Neural progenitor cell (in vitro differentiated cells): Measurements from ENCODE around the gene PGC. TPM values are rescaled to one million over a fixed set of nuclear protein-coding genes. Genes with fewer than 3 reads are reported as not detected.

Source experiments
- DNase-seq: peaks from one replicate; pipeline ENCODE4 v3.0.0-alpha.2; 2016; ENCODE audit warnings: low spot score
- H2AFZ ChIP-seq: fragments of 200-600 bp; sonication (generic); replicated peaks from 2 replicates; pipeline ENCODE4 v1.6.1; 2016; ENCODE audit warnings: antibody characterized with exemption
- H3F3A ChIP-seq: fragments of 200-600 bp; sonication (generic); 2 replicates; pipeline ENCODE4 v1.6.1; 2016; ENCODE audit warnings: antibody characterized with exemption, low read depth
- H3K27ac ChIP-seq: fragments of 200-600 bp; sonication (generic); 2 replicates; pipeline ENCODE4 v1.5.1; 2016; ENCODE audit warnings: mild to moderate bottlenecking
- H3K27me3 ChIP-seq: fragments of 200-600 bp; sonication (generic); 2 replicates; pipeline ENCODE4 v1.6.1; 2016; ENCODE audit warnings: mild to moderate bottlenecking, moderate library complexity
- H3K36me3 ChIP-seq: fragments of 200-600 bp; sonication (generic); 2 replicates; pipeline ENCODE4 v1.5.1; 2016
- H3K4me1 ChIP-seq: fragments of 200-600 bp; sonication (generic); 2 replicates; pipeline ENCODE4 v1.6.1; 2016; ENCODE audit warnings: mixed run types
- H3K4me2 ChIP-seq: fragments of 200-600 bp; sonication (generic); 2 replicates; pipeline ENCODE4 v1.6.1; 2016
- H3K4me3 ChIP-seq: fragments of 200-600 bp; sonication (generic); 2 replicates; pipeline ENCODE4 v1.5.1; 2016
- H3K79me2 ChIP-seq: fragments of 200-600 bp; sonication (generic); 2 replicates; pipeline ENCODE4 v1.6.1; 2016; ENCODE audit warnings: low read depth
- H3K9ac ChIP-seq: fragments of 200-600 bp; sonication (generic); 2 replicates; pipeline ENCODE4 v1.6.1; 2016
- H3K9me3 ChIP-seq: fragments of 200-600 bp; sonication (generic); 2 replicates; pipeline ENCODE4 v1.5.1; 2016; ENCODE audit warnings: low read depth
- H4K20me1 ChIP-seq: fragments of 200-600 bp; sonication (generic); 2 replicates; pipeline ENCODE4 v1.6.1; 2016; ENCODE audit warnings: low read depth
- H3K27ac Mint-ChIP-seq: 3 replicates; pipeline ENCODE4 v1.8.0; 2021; ENCODE audit warnings: mixed read lengths
- H3K27me3 Mint-ChIP-seq: 2 replicates; pipeline ENCODE4 v1.8.0; 2022; ENCODE audit warnings: low read depth, mild to moderate bottlenecking, inconsistent platforms, moderate library complexity, mixed read lengths; ENCODE audit not compliant: insufficient read depth
- H3K36me3 Mint-ChIP-seq: 3 replicates; pipeline ENCODE4 v1.8.0; 2021; ENCODE audit warnings: mixed read lengths
- H3K4me1 Mint-ChIP-seq: 3 replicates; pipeline ENCODE4 v1.8.0; 2021; ENCODE audit warnings: mixed read lengths
- H3K4me3 Mint-ChIP-seq: 3 replicates; pipeline ENCODE4 v1.8.0; 2021; ENCODE audit warnings: mild to moderate bottlenecking, moderate library complexity, mixed read lengths
- H3K9me3 Mint-ChIP-seq: 3 replicates; pipeline ENCODE4 v1.8.0; 2020; ENCODE audit warnings: mixed read lengths
- CTCF ChIP-seq: fragments of 200-600 bp; sonication (generic); IDR thresholded peaks from 2 replicates; pipeline ENCODE4 v1.5.1; 2017; ENCODE audit warnings: antibody characterized with exemption, mild to moderate bottlenecking
- EZH2 ChIP-seq: fragments of 200-600 bp; sonication (generic); IDR thresholded peaks from 2 replicates; pipeline ENCODE4 v1.6.1; 2017; ENCODE audit warnings: antibody characterized with exemption, mild to moderate bottlenecking, moderate library complexity
- EZH2phosphoT487 ChIP-seq: fragments of 200-600 bp; sonication (generic); IDR thresholded peaks from 2 replicates; pipeline ENCODE4 v1.6.1; 2017; ENCODE audit warnings: antibody characterized with exemption
- total RNA-seq: library from RNA; depleted of rRNA; stranded (reverse); fragments of >200 nt; gene quantifications from 2 replicates; pipeline ENCODE4 v1.2.3, GENCODE V29; 2015; ENCODE audit warnings: low replicate concordance

PGC gene
- total RNA-seq, 1 donor from 2014 or later, result not detected

GRCh38 chr6:41702771-41703494 lies 44.3 kb downstream of the PGC start:
- H3K4me3 ChIP-seq, result no peak overlapping the region
- no peaks in the 10 kb centered on the region for H3K36me3 ChIP-seq
- H3K4me1 ChIP-seq, result peaks cover 4% of the 10 kb centered on the region
- H3K79me2 ChIP-seq, result no peaks in the 10 kb centered on the region
- no peak overlapping the region for H3K4me3 Mint-ChIP-seq
- no peak overlapping the region for H3K4me2 ChIP-seq
- H3K36me3 Mint-ChIP-seq, result no peaks in the 10 kb centered on the region
- no peak for TF ChIP-seq EZH2phosphoT487
- no peak for TF ChIP-seq EZH2
- no peak for TF ChIP-seq CTCF
- H3K9me3 ChIP-seq, result no peaks in the 10 kb centered on the region
- H3K27me3 ChIP-seq, result no peaks in the 10 kb centered on the region
- H3K4me1 Mint-ChIP-seq, result peaks cover 39% of the 10 kb centered on the region
- H3K9me3 Mint-ChIP-seq, result no peaks in the 10 kb centered on the region
- H3F3A ChIP-seq, result no peaks in the 10 kb centered on the region
- H2AFZ ChIP-seq, result no peak overlapping the region
- no peaks in the 10 kb centered on the region for H4K20me1 ChIP-seq
- peaks cover 13% of the 10 kb centered on the region for H3K27me3 Mint-ChIP-seq
- no peak overlapping the region for H3K9ac ChIP-seq
- no peak for DNase-seq
- peak overlapping the region; percentile 80 for H3K27ac Mint-ChIP-seq
- no peak overlapping the region for H3K27ac ChIP-seq

- Mint-ChIP-seq H3K9me3 (no peaks in the 10 kb centered on the region), H3K4me1 (peaks cover 42% of the 10 kb centered on the region), H3K27me3 (peaks cover 12% of the 10 kb centered on the region), H3K36me3 (no peaks in the 10 kb centered on the region), H3K4me3 (no peak overlapping the region), H3K27ac (no peak overlapping the region)
- no peak for DNase-seq
- peaks cover 4% of the 10 kb centered on the region for H3K4me1 ChIP-seq
- no peak overlapping the region for H3K27ac ChIP-seq
- H3K4me3 ChIP-seq, result no peak overlapping the region
- no peaks in the 10 kb centered on the region for H3K79me2 ChIP-seq
- H3F3A ChIP-seq, result no peaks in the 10 kb centered on the region
- no peak overlapping the region for H3K9ac ChIP-seq
- H3K9me3 ChIP-seq, result no peaks in the 10 kb centered on the region
- no peak overlapping the region for H2AFZ ChIP-seq
- H3K27me3 ChIP-seq, result no peaks in the 10 kb centered on the region
- H3K36me3 ChIP-seq, result no peaks in the 10 kb centered on the region
- TF ChIP-seq EZH2phosphoT487 (no peak), CTCF (no peak), EZH2 (no peak)
- no peaks in the 10 kb centered on the region for H4K20me1 ChIP-seq
- no peak overlapping the region for H3K4me2 ChIP-seq
Measured at GRCh38 chr6:41702089-41702745, 45.0 kb downstream of the PGC start.

- Histone ChIP-seq H3K27me3 (no peaks in the 10 kb centered on the region), H3K9me3 (no peaks in the 10 kb centered on the region), H3K36me3 (no peaks in the 10 kb centered on the region), H2AFZ (peak overlapping the region; percentile 88), H3K27ac (no peak overlapping the region), H3K4me1 (peaks cover 4% of the 10 kb centered on the region), H3F3A (no peaks in the 10 kb centered on the region), H3K79me2 (no peaks in the 10 kb centered on the region), H3K4me3 (no peak overlapping the region), H4K20me1 (no peaks in the 10 kb centered on the region), H3K4me2 (peak overlapping the region; percentile 8), H3K9ac (no peak overlapping the region)
- H3K4me1 Mint-ChIP-seq, result peaks cover 38% of the 10 kb centered on the region
- H3K36me3 Mint-ChIP-seq, result no peaks in the 10 kb centered on the region
- peak overlapping the region; percentile 92 for H3K27ac Mint-ChIP-seq
- H3K9me3 Mint-ChIP-seq, result no peaks in the 10 kb centered on the region
- DNase-seq, result peak; percentile 23
- H3K4me3 Mint-ChIP-seq, result no peak overlapping the region
- peaks cover 12% of the 10 kb centered on the region for H3K27me3 Mint-ChIP-seq
- TF ChIP-seq EZH2 (no peak), EZH2phosphoT487 (no peak), CTCF (peak; percentile 5)
Measured at GRCh38 chr6:41700463-41701347, 46.5 kb downstream of the PGC start.
